Uterus (tissue), 4 donors: ENCODE data around the gene NLRP12. TPM values are rescaled to one million over a fixed set of nuclear protein-coding genes. Genes with fewer than 3 reads are reported as not detected.

Experiments used
- DNase-seq, 2 donors: peaks; one replicate each; pipeline ENCODE4 v3.0.0-alpha.2; 2019 to 2020
- H3K27ac ChIP-seq, 2 donors: fragments of 200-600 bp; sonication (generic); 1 replicate in 1 of 2; 2 replicates in 1 of 2; pipeline ENCODE4 v1.5.1; 2016 to 2018
- H3K27me3 ChIP-seq, 2 donors: fragments of 200-600 bp; sonication (generic); one replicate each; pipeline ENCODE4 v1.5.1; 2018 to 2019; ENCODE audit warnings: control low read depth in 1 of 2
- H3K36me3 ChIP-seq, 2 donors: fragments of 200-600 bp; sonication (generic); one replicate each; pipeline ENCODE4 v1.5.1; 2019; ENCODE audit warnings: control low read depth in 1 of 2
- H3K4me1 ChIP-seq, 2 donors: fragments of 200-600 bp; sonication (generic); one replicate each; pipeline ENCODE4 v1.5.1; 2018 to 2019; ENCODE audit warnings: control low read depth in 1 of 2
- H3K4me3 ChIP-seq, 2 donors: fragments of 200-600 bp; sonication (generic); 1 replicate in 1 of 2; 2 replicates in 1 of 2; pipeline ENCODE4 v1.5.1; 2018 to 2019; ENCODE audit warnings: mild to moderate bottlenecking in 1 of 2
- H3K9me3 ChIP-seq, 2 donors: fragments of 200-600 bp; sonication (generic); one replicate each; pipeline ENCODE4 v1.5.1; 2019; ENCODE audit warnings: control low read depth in 1 of 2
- CTCF ChIP-seq, 4 experiments: fragments of 200-600 bp in 2 of 4; fragments of 450-650 bp in 2 of 4; sonication (generic) in 2 of 4; IDR thresholded peaks; one replicate each; pipeline ENCODE4 v1.5.1; 2016 to 2019; ENCODE audit warnings: antibody characterized with exemption in 4 of 4, mild to moderate bottlenecking in 2 of 4, moderate library complexity in 1 of 4
- POLR2A ChIP-seq, 2 donors: fragments of 450-650 bp; IDR thresholded peaks; one replicate each; pipeline ENCODE4 v1.6.1; 2016; ENCODE audit warnings: antibody characterized with exemption in 2 of 2, mild to moderate bottlenecking in 1 of 2, moderate library complexity in 1 of 2
- intact Hi-C: fragments of 100-400 bp; cut with DNase I; formaldehyde crosslinking; loops from one replicate; pipeline ENCODE4 v1.15.1; 2023; ENCODE audit warnings: low total_unique reads
- total RNA-seq, 4 donors: library from RNA; depleted of rRNA in 3 of 4; stranded (reverse); fragments of >200 nt in 3 of 4; gene quantifications; one replicate each; pipeline versions ENCODE4 v1.1.0 to v1.2.4, GENCODE V29; 2014 to 2023
- donor health status: DM: yes; HTN: yes; CAD: no.

NLRP12 gene
- total RNA-seq, 4 donors from 2014 or later = 0.34 to 0.90 (median 0.59) TPM; not detected in 1

DNA sequence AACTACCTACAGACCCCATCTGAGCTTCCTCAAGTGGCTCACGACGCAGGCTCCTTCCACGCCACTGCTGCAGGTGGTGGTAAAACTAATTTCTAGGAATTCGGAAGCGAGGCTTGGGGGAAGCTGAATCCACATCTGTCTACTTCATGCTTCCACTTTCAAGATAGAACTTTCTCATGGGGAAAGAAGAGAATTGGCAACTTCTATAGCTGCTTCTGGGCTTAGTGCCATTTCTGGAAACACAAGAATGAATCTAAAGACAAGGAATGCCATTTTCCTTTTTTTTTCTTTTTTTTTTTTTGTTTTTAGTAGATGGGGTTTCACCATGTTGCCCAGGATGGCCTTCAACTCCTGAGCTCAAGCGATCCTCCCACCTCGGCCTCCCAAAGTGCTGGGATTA lies 2.8 kb upstream of the NLRP12 start:
- Histone ChIP-seq H3K36me3 (no peaks in the 10 kb centered on the region), H3K4me1 (no peaks in the 10 kb centered on the region), H3K27me3 (no peaks in the 10 kb centered on the region), H3K4me3 (no peak overlapping the region), H3K9me3 (no peaks in the 10 kb centered on the region), H3K27ac (no peak overlapping the region)
- TF ChIP-seq POLR2A (IDR thresholded peaks at IDR 0.05) = no peak
- no peak for TF ChIP-seq CTCF (IDR thresholded peaks at IDR 0.05)
- no peak for DNase-seq
- intact Hi-C loops = no loop called here

DNA sequence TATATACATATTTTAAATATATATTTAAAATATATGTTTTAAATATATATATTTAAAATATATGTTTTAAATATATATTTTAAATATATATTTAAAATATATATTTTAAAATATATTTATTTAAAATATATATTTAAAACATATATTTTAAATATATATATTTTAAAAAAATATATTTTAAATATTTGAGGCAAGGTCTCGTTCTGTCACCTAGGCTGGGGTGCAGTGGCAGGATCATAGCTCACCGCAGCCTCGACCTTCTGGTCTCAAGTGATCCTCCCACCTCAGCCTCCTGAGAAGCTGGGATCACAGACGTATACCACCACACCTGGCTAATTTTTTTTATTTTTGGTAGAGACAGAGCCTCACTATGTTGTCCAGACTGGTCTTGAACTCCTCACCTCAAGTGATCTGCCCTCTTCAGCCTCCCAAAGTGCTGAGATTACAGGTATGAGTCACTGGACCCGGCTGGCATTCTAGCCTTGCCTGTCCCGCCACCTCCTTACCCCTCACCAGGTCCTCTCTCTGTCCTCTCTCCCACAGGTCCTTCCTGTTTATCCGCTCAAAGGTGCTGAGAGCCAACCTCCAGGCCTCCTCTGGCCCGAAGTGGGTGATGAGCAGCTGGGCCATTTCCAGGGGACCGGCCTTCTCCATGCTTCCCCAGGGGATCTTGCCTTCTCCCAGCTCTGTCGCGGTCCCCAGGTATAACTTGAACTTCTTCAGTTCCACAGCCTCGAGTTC lies 564 bp downstream of the NLRP12 start:
- no peaks in the 10 kb centered on the region for H3K4me1 ChIP-seq
- H3K36me3 ChIP-seq = no peaks in the 10 kb centered on the region
- no peak overlapping the region for H3K4me3 ChIP-seq
- intact Hi-C loops = no loop called here
- no peak overlapping the region for H3K27ac ChIP-seq
- no peak for DNase-seq
- no peaks in the 10 kb centered on the region for H3K27me3 ChIP-seq
- TF ChIP-seq POLR2A (IDR thresholded peaks at IDR 0.05) = no peak
- TF ChIP-seq CTCF (IDR thresholded peaks at IDR 0.05) = no peak
- no peaks in the 10 kb centered on the region for H3K9me3 ChIP-seq

- no peak overlapping the region for H3K27ac ChIP-seq
- no peaks in the 10 kb centered on the region for H3K27me3 ChIP-seq
- H3K36me3 ChIP-seq = no peaks in the 10 kb centered on the region
- intact Hi-C loops = no loop called here
- no peak for DNase-seq
- no peaks in the 10 kb centered on the region for H3K9me3 ChIP-seq
- no peak overlapping the region for H3K4me3 ChIP-seq
- H3K4me1 ChIP-seq = no peaks in the 10 kb centered on the region
- TF ChIP-seq POLR2A (IDR thresholded peaks at IDR 0.05) (no peak), CTCF (IDR thresholded peaks at IDR 0.05) (no peak)
Measured at GRCh38 chr19:53819861-53820260, 4.3 kb downstream of the NLRP12 start.

- H3K27me3 ChIP-seq = no peaks in the 10 kb centered on the region
- intact Hi-C loops = no loop called here
- no peaks in the 10 kb centered on the region for H3K4me1 ChIP-seq
- no peak for TF ChIP-seq POLR2A (IDR thresholded peaks at IDR 0.05)
- no peak for TF ChIP-seq CTCF (IDR thresholded peaks at IDR 0.05)
- no peaks in the 10 kb centered on the region for H3K9me3 ChIP-seq
- H3K27ac ChIP-seq = no peak overlapping the region
- no peaks in the 10 kb centered on the region for H3K36me3 ChIP-seq
- DNase-seq = no peak
- no peak overlapping the region for H3K4me3 ChIP-seq
Measured at GRCh38 chr19:53818756-53819155, 5.4 kb downstream of the NLRP12 start.

DNA sequence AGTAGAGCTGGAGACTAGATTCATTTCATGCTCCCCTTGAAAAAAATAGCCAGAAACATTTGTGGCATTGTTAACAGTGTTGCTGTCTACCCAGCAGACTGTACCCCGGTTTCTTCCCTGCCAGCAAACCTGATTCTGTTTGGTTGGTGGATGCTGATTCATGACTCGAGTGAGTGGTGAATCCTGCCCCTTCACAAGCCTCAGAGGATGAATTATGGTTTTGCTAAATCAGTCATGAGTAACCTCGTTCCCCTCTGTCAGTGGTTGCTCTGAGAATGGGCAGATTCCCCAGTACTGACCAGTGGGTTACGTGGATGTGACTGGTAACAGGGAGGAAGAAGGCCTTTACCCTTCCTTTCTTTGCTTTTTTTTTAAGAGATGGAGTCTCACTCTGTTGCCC lies 10.1 kb downstream of the NLRP12 start:
- intact Hi-C loops = no loop called here
- no peak for DNase-seq
- Histone ChIP-seq H3K4me1 (no peaks in the 10 kb centered on the region), H3K9me3 (no peaks in the 10 kb centered on the region), H3K27me3 (no peaks in the 10 kb centered on the region), H3K36me3 (no peaks in the 10 kb centered on the region), H3K4me3 (no peak overlapping the region), H3K27ac (no peak overlapping the region)
- TF ChIP-seq CTCF (IDR thresholded peaks at IDR 0.05) (no peak), POLR2A (IDR thresholded peaks at IDR 0.05) (no peak)
